GM12878 (cell line): Measurements from ENCODE around the gene TIMP4.

Source experiments
- CTCF ChIP-seq, 3 experiments: IDR thresholded peaks in 2 of 3; conservative IDR thresholded peaks in 1 of 3; 2 replicates each; pipeline ENCODE4 v1.5.1; 2011; ENCODE audit warnings: low read depth in 3 of 3, low read length in 3 of 3, mild to moderate bottlenecking in 3 of 3, control low read depth in 2 of 3, moderate library complexity in 2 of 3, inconsistent platforms in 1 of 3, mixed read lengths in 1 of 3; ENCODE audit not compliant: control insufficient read depth in 2 of 3, insufficient read depth in 1 of 3; ENCODE audit errors: extremely low read depth in 1 of 3
- EZH2 ChIP-seq: IDR thresholded peaks from 2 replicates; pipeline ENCODE4 v1.6.1; 2012; ENCODE audit warnings: low read depth, mild to moderate bottlenecking, control low read depth, inconsistent platforms, low read length, borderline replicate concordance; ENCODE audit not compliant: control insufficient read depth
- POLR2A ChIP-seq: IDR thresholded peaks from 2 replicates; pipeline ENCODE4 v1.6.1; 2011; ENCODE audit warnings: low read depth, mild to moderate bottlenecking, low read length

- no peak for TF ChIP-seq EZH2
- TF ChIP-seq POLR2A = no peak
- TF ChIP-seq CTCF (IDR thresholded peaks at IDR 0.05 in 2 of 3, conservative IDR thresholded peaks at IDR 0.05 in 1 of 3; ENCODE audit: control insufficient read depth in 2 of 3, extremely low read depth in 1 of 3, insufficient read depth in 1 of 3, low read depth in 3 of 3, low read length in 3 of 3) = no peak
Observed at GRCh38 chr3:12192173-12192572, 33.5 kb upstream of the TIMP4 start.
